ENCODE measurements around the gene MYO9A.

The MYO9A gene

GRCh38 chr15:71826196-71826595, 291.8 kb downstream of the MYO9A start:
- TF ChIP-seq CTCF (IDR thresholded peaks at IDR 0.05; ENCODE audit: low read depth, low read length): no peak
- no peak for DNase-seq (ENCODE audit: extremely low read depth, low read depth)

DNA sequence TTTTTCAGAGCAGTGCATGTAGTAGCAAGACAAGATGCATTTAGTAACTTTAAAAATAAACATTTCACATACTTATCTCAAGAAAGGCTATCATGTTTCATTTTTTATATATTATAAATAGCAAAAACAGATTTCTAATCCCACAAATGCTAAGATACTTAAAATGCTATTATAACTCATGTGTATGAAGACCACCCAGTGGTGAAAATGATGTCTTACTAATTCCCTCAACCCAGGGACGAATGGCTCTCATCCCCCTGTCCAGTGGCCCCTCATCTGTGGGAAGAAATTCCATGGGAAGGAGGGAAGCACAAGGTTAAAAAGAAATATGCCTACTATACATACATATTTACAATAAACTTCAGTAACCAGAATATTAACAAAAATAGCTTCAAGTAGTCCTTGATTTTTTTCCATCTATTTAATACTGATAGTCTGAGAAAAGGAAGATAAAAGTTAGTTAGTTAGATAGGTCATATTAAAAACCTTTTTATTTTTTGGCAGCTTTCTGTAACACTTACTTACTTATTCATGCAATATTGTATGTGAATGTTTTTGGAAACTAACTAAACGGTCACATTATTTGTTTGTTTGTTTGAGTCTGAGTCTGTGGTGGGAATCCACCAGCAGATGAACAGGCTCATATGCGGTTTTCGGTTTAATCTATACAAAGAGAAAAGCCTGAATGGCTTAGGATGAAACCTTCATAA, 292.8 kb downstream of the MYO9A start:
- DNase-seq (ENCODE audit: extremely low read depth, low read depth): no peak

DNA sequence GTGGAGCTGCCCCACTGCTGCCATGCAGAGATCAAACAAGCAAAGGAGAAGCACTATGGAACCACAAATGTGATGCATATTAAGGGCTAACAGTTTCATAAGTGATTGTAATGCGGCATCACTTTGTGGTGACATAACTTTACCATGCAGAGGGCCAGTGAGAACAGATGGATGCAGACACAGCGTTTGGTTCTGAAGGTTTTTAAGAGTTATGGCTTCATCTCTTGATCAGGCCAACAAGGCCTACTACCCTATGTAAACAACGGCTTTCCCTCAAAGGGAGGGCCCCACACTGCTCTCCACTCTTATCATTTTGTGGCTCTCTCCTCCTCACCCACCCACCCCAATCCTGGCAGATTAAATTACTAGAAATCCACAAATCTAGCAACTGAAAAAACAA, 294.1 kb downstream of the MYO9A start:
- no peak for DNase-seq (ENCODE audit: extremely low read depth, low read depth)
- TF ChIP-seq CTCF (IDR thresholded peaks at IDR 0.05; ENCODE audit: low read depth, low read length): no peak

More for the DNA sequence above, 292.8 kb downstream of the MYO9A start:
- no peak for TF ChIP-seq CTCF (IDR thresholded peaks at IDR 0.05; ENCODE audit: low read depth, low read length)

DNA sequence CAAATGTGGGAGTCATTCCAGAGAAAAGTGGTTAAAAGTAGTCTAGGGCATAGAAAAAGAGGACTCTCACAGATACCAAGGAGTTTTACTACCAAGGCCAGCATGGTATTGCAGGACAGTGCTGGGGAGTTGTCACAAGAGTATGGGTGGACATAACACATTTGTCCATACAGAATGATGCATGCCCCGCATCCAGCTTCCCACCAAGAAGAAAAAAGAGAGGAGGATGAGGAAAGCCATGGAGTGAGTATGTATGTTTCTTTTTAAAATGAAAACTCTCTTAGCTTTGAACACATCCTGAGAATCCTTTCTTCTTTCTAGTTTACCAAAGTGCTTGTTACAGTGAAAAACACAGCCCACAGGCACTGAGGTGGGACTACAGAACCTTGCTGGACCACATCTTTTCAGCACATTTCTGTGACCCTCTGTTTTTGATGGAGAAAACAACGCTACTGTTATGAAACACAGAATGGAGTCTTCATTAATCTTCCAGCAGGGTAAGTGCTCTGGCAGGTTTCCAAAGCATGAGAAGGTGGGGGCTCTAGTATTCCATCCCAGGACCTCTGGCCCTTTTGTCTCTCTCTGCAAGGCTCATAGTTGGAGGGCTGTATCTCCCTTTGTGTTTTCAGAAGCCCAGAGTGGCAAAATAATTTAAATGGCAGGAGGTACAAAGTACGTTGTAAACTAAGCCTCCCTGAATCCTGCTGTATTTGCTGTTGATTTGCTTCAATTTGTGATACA, 294.9 kb downstream of the MYO9A start:
- no peak for DNase-seq (ENCODE audit: extremely low read depth, low read depth)
- TF ChIP-seq CTCF (IDR thresholded peaks at IDR 0.05; ENCODE audit: low read depth, low read length): no peak

GRCh38 chr15:71821547-71822129, 296.3 kb downstream of the MYO9A start:
- no peak for DNase-seq (ENCODE audit: extremely low read depth, low read depth)
- TF ChIP-seq CTCF (IDR thresholded peaks at IDR 0.05; ENCODE audit: low read depth, low read length): no peak

GRCh38 chr15:71820127-71820526, 297.8 kb downstream of the MYO9A start:
- no peak for DNase-seq (ENCODE audit: extremely low read depth, low read depth)
- TF ChIP-seq CTCF (IDR thresholded peaks at IDR 0.05; ENCODE audit: low read depth, low read length): no peak

DNA sequence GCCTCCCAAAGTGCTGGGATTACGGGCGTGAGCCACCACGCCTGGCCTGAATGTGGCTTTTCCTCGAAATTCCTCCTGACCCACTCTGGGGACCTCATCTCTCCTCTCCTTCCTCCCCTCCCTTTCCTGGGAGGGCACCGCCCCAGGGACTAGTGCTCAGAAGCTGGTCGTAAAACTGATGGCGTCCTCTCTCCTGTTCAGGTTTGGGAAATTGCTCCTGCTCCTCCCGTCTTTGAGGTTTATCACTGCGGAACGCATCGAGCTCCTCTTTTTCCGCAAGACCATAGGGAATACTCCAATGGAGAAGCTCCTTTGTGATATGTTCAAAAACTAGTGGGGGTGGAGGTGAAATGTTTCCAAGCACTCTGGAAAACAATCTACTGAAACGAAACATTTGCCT, 300.6 kb downstream of the MYO9A start:
- TF ChIP-seq CTCF (IDR thresholded peaks at IDR 0.05; ENCODE audit: low read depth, low read length): no peak
- no peak for DNase-seq (ENCODE audit: extremely low read depth, low read depth)
